Prostate gland (tissue), 2 donors: ENCODE measurements around the gene LY86. TPM values are rescaled to one million over a fixed set of nuclear protein-coding genes. Genes with fewer than 3 reads are reported as not detected.

Source experiments
- DNase-seq: peaks from one replicate; pipeline ENCODE4 v3.0.0-alpha.2; 2019; ENCODE audit warnings: low spot score
- H3K27ac ChIP-seq, 2 donors: fragments of 200-600 bp; sonication (generic); 2 replicates each; pipeline ENCODE4 v1.5.1; 2017 to 2019
- H3K27me3 ChIP-seq: fragments of 200-600 bp; sonication (generic); replicated peaks from 2 replicates; pipeline ENCODE4 v1.5.1; 2019; ENCODE audit not compliant: insufficient read depth
- H3K36me3 ChIP-seq, 2 donors: fragments of 200-600 bp; sonication (generic); 1 replicate in 1 of 2; 2 replicates in 1 of 2; pipeline versions ENCODE4 v1.5.1 to v1.8.1; 2017 to 2019
- H3K4me1 ChIP-seq: fragments of 200-600 bp; sonication (generic); replicated peaks from 2 replicates; pipeline ENCODE4 v1.5.1; 2019
- H3K4me3 ChIP-seq, 2 donors: fragments of 200-600 bp; sonication (generic); 2 replicates each; pipeline ENCODE4 v1.5.1; 2017 to 2019
- H3K9me3 ChIP-seq: fragments of 200-600 bp; sonication (generic); 2 replicates; pipeline ENCODE4 v1.5.1; 2017
- POLR2A ChIP-seq: fragments of 450-650 bp; IDR thresholded peaks from one replicate; pipeline ENCODE4 v1.6.1; 2016; ENCODE audit warnings: antibody characterized with exemption, mild to moderate bottlenecking
- POLR2AphosphoS5 ChIP-seq: sonication (generic); formaldehyde crosslinking; IDR thresholded peaks from one replicate; pipeline ENCODE4 v1.6.1; 2017; ENCODE audit warnings: antibody characterized with exemption
- WGBS: methylation state at CpG from one replicate; pipeline ENCODE4 v1.1.5; 2018; 5-methylcytosine and 5-hydroxymethylcytosine counted together
- intact Hi-C: fragments of 100-400 bp; cut with DNase I; formaldehyde crosslinking; loops from one replicate; pipeline ENCODE4 v1.14.2; 2022
- total RNA-seq, 2 donors: library from RNA; depleted of rRNA; stranded (reverse); fragments of >200 nt; gene quantifications; one replicate each; pipeline ENCODE4 v1.1.0, GENCODE V29; 2016
- TF ChIP-seq, protein P1 (sequence below), 4 experiments: fragments of 200-600 bp in 2 of 4; fragments of 450-650 bp in 2 of 4; sonication (generic) in 2 of 4; IDR thresholded peaks; 1 replicate in 3 of 4; 2 replicates in 1 of 4; pipeline ENCODE4 v1.5.1; 2016 to 2019; ENCODE audit warnings: antibody characterized with exemption in 4 of 4, mild to moderate bottlenecking in 2 of 4, moderate library complexity in 2 of 4

Gene LY86
- total RNA-seq, 2 donors from 2014 or later: 1.5 to 7.0 TPM

DNA sequence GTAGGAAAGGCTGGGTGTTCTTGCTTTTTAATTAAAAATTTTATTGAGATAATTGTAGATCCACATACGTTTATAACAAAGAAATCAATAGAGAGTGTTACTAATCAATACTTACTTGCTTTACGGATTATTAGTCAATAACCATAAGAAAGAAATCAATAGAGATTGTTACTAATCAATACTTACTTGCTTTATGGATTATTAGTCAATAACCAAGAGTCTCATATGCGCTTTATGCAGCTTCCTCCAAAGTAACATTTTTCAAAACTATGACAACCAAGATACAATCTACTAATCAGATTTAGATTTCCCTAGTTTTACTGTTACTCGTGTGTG lies 31.0 kb upstream of the LY86 start:
- H3K27me3 ChIP-seq: no peaks in the 10 kb centered on the region
- 72% methylated on average over 4 of the region's 4 CpGs for WGBS

DNA sequence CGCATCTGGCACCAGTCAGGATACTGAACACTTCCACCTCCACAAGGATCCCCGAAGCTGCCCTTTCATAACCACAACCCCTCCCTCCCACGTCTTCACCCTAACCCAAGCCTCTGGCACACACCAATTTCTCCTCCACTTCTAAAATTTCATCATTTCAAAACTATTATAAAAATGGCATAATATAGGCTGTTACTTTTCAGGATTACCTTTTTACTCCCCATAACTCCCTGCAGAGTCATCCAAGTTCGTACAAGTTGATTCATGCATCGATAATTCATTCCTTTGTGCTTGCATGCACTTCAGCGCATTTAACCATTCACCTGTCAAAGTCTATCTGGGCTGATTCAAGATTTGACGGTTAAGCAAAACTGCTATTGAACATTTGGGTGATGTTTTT lies 30.6 kb upstream of the LY86 start:
- no peaks in the 10 kb centered on the region for H3K9me3 ChIP-seq
- H3K27ac ChIP-seq: no peak overlapping the region
- 38% methylated on average over 7 of the region's 7 CpGs for WGBS
- H3K4me1 ChIP-seq: no peaks in the 10 kb centered on the region
- TF ChIP-seq POLR2AphosphoS5 (no peak), POLR2A (no peak)
- TF ChIP-seq, protein P1, sequence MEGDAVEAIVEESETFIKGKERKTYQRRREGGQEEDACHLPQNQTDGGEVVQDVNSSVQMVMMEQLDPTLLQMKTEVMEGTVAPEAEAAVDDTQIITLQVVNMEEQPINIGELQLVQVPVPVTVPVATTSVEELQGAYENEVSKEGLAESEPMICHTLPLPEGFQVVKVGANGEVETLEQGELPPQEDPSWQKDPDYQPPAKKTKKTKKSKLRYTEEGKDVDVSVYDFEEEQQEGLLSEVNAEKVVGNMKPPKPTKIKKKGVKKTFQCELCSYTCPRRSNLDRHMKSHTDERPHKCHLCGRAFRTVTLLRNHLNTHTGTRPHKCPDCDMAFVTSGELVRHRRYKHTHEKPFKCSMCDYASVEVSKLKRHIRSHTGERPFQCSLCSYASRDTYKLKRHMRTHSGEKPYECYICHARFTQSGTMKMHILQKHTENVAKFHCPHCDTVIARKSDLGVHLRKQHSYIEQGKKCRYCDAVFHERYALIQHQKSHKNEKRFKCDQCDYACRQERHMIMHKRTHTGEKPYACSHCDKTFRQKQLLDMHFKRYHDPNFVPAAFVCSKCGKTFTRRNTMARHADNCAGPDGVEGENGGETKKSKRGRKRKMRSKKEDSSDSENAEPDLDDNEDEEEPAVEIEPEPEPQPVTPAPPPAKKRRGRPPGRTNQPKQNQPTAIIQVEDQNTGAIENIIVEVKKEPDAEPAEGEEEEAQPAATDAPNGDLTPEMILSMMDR (IDR thresholded peaks at IDR 0.05): no peak
- DNase-seq: no peak
- intact Hi-C loops: no loop called here
- no peak overlapping the region for H3K4me3 ChIP-seq
- H3K27me3 ChIP-seq: no peaks in the 10 kb centered on the region
- H3K36me3 ChIP-seq: no peaks in the 10 kb centered on the region

More for the DNA sequence above, 31.0 kb upstream of the LY86 start:
- no peak for DNase-seq
- H3K27ac ChIP-seq: no peak overlapping the region
- no peaks in the 10 kb centered on the region for H3K36me3 ChIP-seq
- no peak overlapping the region for H3K4me3 ChIP-seq
- H3K9me3 ChIP-seq: no peaks in the 10 kb centered on the region
- H3K4me1 ChIP-seq: no peaks in the 10 kb centered on the region
- intact Hi-C loops: no loop called here
- TF ChIP-seq, protein P1 (IDR thresholded peaks at IDR 0.05): no peak
- TF ChIP-seq POLR2AphosphoS5: no peak
- TF ChIP-seq POLR2A: no peak

DNA sequence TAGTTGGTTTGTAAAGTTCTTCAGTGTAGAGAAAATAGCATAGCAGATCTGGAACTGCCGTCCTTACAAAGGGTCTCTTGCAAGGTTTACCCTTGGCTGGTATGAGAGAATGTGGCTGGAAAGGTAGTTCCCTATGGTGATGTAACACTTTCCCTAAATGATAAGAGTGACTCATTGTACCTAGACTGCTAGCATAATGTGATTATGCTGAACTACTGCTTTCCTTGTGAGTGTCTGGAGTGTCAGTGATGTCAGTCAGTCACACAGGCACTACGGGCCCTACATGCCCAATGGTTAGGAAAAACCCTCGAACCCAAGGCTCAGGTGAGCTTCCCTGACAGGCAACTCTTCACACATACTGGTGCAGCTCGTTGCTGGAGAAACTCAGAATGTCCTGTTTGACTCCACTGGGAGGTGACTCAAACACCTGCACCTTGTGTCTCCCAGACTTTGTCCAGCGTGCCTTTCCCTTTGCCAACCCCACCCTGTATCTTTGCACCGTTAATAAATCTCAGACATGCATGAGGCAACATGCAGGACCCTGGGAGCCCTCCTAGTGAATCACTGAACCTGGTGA lies 28.4 kb upstream of the LY86 start:
- Histone ChIP-seq H3K36me3 (no peaks in the 10 kb centered on the region), H3K4me1 (no peaks in the 10 kb centered on the region), H3K9me3 (no peaks in the 10 kb centered on the region), H3K4me3 (no peak overlapping the region), H3K27ac (no peak overlapping the region), H3K27me3 (no peaks in the 10 kb centered on the region)
- DNase-seq: no peak
- no peak for TF ChIP-seq POLR2AphosphoS5
- TF ChIP-seq POLR2A: no peak
- TF ChIP-seq, protein P1 (IDR thresholded peaks at IDR 0.05): no peak
- 67% methylated on average over 6 of the region's 6 CpGs for WGBS
- intact Hi-C loops: no loop called here

DNA sequence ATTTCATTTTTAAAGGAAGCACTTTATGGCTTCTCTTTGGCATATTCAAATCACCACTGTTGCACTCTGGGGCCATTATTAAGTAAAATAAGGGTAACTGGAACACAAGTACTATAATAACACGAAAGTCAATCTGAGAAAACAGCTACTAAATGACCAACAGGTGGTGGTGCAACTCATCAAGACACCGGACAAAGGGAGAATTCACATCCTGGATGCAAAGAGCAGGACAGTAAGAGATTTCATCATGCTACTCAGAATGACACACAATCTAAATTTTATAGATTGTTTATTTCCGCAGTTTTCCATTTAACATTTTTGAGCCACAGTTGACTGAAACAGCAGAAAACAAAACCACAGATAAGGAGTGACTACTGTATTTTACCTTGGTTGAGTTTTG lies 27.6 kb upstream of the LY86 start:
- TF ChIP-seq POLR2AphosphoS5 (no peak), POLR2A (no peak)
- TF ChIP-seq, protein P1 (IDR thresholded peaks at IDR 0.05): no peak
- H3K4me3 ChIP-seq: no peak overlapping the region
- DNase-seq: no peak
- no peaks in the 10 kb centered on the region for H3K27me3 ChIP-seq
- no peaks in the 10 kb centered on the region for H3K36me3 ChIP-seq
- no peak overlapping the region for H3K27ac ChIP-seq
- H3K4me1 ChIP-seq: no peaks in the 10 kb centered on the region
- 50% methylated on average over 3 of the region's 3 CpGs for WGBS
- intact Hi-C loops: no loop called here
- no peaks in the 10 kb centered on the region for H3K9me3 ChIP-seq

DNA sequence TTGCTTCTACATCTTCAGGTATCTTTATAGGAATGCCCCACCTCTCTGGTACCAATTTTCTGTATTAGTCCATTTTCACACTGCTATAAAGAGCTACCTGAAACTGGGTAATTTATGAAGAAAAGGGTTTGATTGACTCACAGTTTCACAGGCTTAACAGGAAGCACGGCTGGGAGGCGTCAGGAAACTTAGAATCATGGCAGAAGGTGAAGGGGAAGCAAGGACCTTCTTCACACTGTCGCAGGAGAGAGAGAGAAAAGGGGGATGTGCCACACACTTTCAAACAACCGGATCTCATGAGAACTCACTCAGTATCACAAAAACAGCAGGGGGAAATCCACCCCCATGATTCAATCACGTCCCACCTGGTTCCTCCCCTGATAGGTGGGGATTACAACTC lies 24.4 kb upstream of the LY86 start:
- intact Hi-C loops: no loop called here
- WGBS: 95% methylated on average over 5 of the region's 5 CpGs

More for the DNA sequence above, 24.4 kb upstream of the LY86 start:
- Histone ChIP-seq H3K4me1 (no peaks in the 10 kb centered on the region), H3K27me3 (no peaks in the 10 kb centered on the region), H3K36me3 (no peaks in the 10 kb centered on the region), H3K27ac (no peak overlapping the region), H3K4me3 (no peak overlapping the region), H3K9me3 (no peaks in the 10 kb centered on the region)
- TF ChIP-seq, protein P1 (IDR thresholded peaks at IDR 0.05): no peak
- no peak for TF ChIP-seq POLR2AphosphoS5
- no peak for TF ChIP-seq POLR2A
- DNase-seq: no peak
